ENCODE measurements around the gene RASD1.

Gene RASD1

GRCh38 chr17:17510456-17511292, 14.5 kb upstream of the RASD1 start:
- DNase-seq (ENCODE audit: low read depth, low spot score) = no peak

- DNase-seq (ENCODE audit: low read depth, low spot score) = no peak
Observed at GRCh38 chr17:17509601-17510425, 13.6 kb upstream of the RASD1 start.

- no peak for DNase-seq (ENCODE audit: low read depth, low spot score)
Observed at GRCh38 chr17:17508646-17509591, 12.7 kb upstream of the RASD1 start.

- DNase-seq (ENCODE audit: low read depth, low spot score) = no peak
Observed at GRCh38 chr17:17508019-17508535, 11.9 kb upstream of the RASD1 start.

GRCh38 chr17:17507465-17508011, 11.3 kb upstream of the RASD1 start:
- DNase-seq (ENCODE audit: low read depth, low spot score) = no peak

GRCh38 chr17:17506893-17507464, 10.8 kb upstream of the RASD1 start:
- no peak for DNase-seq (ENCODE audit: low read depth, low spot score)

- no peak for DNase-seq (ENCODE audit: low read depth, low spot score)
Observed at GRCh38 chr17:17506181-17506741, 10.1 kb upstream of the RASD1 start.

GRCh38 chr17:17505610-17506171, 9.5 kb upstream of the RASD1 start:
- no peak for DNase-seq (ENCODE audit: low read depth, low spot score)

GRCh38 chr17:17505151-17505550, 9.0 kb upstream of the RASD1 start:
- DNase-seq (ENCODE audit: low read depth, low spot score) = no peak

GRCh38 chr17:17504341-17505140, 8.3 kb upstream of the RASD1 start:
- DNase-seq (ENCODE audit: low read depth, low spot score) = no peak

- DNase-seq (ENCODE audit: low read depth, low spot score) = no peak
Observed at GRCh38 chr17:17503566-17504130, 7.5 kb upstream of the RASD1 start.

GRCh38 chr17:17502741-17503565, 6.8 kb upstream of the RASD1 start:
- DNase-seq (ENCODE audit: low read depth, low spot score) = no peak

GRCh38 chr17:17500999-17501605, 4.9 kb upstream of the RASD1 start:
- DNase-seq (ENCODE audit: low read depth, low spot score) = no peak

- no peak for DNase-seq (ENCODE audit: low read depth, low spot score)
Observed at GRCh38 chr17:17499402-17500145, 3.4 kb upstream of the RASD1 start.

- no peak for DNase-seq (ENCODE audit: low read depth, low spot score)
Observed at GRCh38 chr17:17498606-17499301, 2.6 kb upstream of the RASD1 start.

- no peak for DNase-seq (ENCODE audit: low read depth, low spot score)
Observed at GRCh38 chr17:17497845-17498520, 1.8 kb upstream of the RASD1 start.

All from smooth muscle cell of the brain vasculature (primary cell).